BE2C (cell line): ENCODE measurements around the gene TMEM132D.

ENCODE experiments used
- DNase-seq: peaks from one replicate; pipeline ENCODE4 v3.0.0-alpha.2; 2020
- H3K27me3 ChIP-seq: fragments of 250-450 bp; sonication (Bioruptor Pico); 2 replicates; pipeline ENCODE4 v1.5.1; 2020; ENCODE audit warnings: mild to moderate bottlenecking
- H3K36me3 ChIP-seq: fragments of 250-450 bp; sonication (Bioruptor Pico); 2 replicates; pipeline ENCODE4 v1.5.1; 2020; ENCODE audit warnings: mild to moderate bottlenecking
- H3K4me1 ChIP-seq: fragments of 250-450 bp; sonication (Bioruptor Pico); 2 replicates; pipeline ENCODE4 v1.5.1; 2020
- H3K4me3 ChIP-seq: 2 replicates; pipeline ENCODE4 v1.5.1; 2011; ENCODE audit warnings: low read depth, low read length
- H3K9me3 ChIP-seq: fragments of 250-450 bp; sonication (Bioruptor Pico); 2 replicates; pipeline ENCODE4 v1.5.1; 2020
- TF ChIP-seq, protein P1 (sequence below): IDR thresholded peaks from 2 replicates; pipeline ENCODE4 v1.5.1; 2012; ENCODE audit warnings: mild to moderate bottlenecking, low read depth, low read length

TMEM132D gene

DNA sequence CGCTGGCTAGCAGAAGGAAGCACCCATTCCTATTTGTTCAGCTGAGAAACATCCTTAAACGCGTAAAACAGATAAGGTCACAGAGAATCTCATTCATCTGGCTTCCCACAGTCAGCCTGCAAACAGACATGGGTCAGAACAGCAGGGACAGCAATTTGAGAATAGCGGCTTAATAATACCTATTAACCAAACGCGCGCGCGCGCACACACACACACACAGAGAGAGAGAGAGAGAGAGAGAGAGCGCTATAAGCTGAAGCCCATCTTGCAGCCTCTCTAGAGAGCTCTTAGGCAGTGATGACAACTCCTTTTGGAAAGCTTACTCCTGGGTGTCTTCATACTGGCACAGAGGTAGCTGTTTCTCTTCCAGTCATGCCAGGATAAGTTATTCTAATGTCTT lies 26.4 kb downstream of the TMEM132D start:
- no peaks in the 10 kb centered on the region for H3K4me1 ChIP-seq
- H3K9me3 ChIP-seq, result no peaks in the 10 kb centered on the region
- no peaks in the 10 kb centered on the region for H3K36me3 ChIP-seq
- no peak for DNase-seq
- no peaks in the 10 kb centered on the region for H3K27me3 ChIP-seq
- TF ChIP-seq, protein P1, sequence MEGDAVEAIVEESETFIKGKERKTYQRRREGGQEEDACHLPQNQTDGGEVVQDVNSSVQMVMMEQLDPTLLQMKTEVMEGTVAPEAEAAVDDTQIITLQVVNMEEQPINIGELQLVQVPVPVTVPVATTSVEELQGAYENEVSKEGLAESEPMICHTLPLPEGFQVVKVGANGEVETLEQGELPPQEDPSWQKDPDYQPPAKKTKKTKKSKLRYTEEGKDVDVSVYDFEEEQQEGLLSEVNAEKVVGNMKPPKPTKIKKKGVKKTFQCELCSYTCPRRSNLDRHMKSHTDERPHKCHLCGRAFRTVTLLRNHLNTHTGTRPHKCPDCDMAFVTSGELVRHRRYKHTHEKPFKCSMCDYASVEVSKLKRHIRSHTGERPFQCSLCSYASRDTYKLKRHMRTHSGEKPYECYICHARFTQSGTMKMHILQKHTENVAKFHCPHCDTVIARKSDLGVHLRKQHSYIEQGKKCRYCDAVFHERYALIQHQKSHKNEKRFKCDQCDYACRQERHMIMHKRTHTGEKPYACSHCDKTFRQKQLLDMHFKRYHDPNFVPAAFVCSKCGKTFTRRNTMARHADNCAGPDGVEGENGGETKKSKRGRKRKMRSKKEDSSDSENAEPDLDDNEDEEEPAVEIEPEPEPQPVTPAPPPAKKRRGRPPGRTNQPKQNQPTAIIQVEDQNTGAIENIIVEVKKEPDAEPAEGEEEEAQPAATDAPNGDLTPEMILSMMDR, result no peak
- no peak overlapping the region for H3K4me3 ChIP-seq

DNA sequence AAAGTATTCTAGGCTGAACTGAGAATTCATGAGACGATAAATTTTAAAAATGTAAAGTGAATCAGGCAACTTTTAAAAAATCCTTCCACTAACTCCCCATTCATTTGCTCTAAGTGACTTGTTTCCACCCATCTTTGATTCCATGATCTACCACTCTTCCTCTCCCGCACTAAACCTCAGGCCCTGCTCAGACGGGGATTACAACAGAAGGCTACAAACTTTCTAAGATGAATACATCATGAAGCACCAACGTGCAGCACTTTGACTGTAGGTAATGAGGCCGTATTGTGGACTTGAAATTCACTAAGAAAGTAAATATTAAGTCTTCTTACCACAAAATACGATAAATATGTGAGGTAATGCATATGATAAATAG lies 30.0 kb downstream of the TMEM132D start:
- H3K27me3 ChIP-seq, result no peaks in the 10 kb centered on the region
- H3K4me1 ChIP-seq, result no peaks in the 10 kb centered on the region
- TF ChIP-seq, protein P1, result no peak
- H3K4me3 ChIP-seq, result no peak overlapping the region
- no peak for DNase-seq
- H3K9me3 ChIP-seq, result no peaks in the 10 kb centered on the region
- no peaks in the 10 kb centered on the region for H3K36me3 ChIP-seq

DNA sequence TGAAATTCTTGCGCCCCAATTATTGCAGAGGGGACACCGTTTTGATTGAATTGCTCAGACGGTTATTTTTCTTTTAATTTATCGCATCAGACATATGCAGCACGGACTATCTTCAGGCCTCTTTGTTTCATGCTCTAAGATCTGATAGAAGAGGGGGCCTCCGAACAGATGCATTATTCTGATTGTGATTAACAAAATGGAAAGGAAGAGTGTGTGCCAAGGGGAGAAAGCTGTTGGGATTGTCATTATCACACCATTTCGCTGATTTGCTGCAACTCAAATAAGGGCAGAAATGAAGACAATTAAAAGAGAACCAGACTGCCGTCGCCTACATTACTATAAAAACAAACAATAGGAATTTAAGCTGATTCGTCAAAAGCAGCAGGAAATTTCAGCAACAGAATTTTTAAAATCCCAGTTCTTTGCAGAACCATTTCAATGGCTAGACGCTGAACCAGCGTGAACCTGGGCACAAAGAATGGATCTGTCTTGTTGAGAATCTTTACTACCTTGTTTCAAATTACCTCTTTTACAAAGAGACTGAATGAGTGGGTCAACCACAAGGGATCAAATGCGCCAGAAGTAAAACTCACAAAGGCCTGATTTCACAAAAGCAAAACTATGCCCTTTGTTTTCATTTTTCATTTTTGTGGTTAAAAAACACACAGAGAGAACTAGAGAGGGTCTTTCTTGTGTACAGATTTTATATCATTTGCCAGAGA lies 30.6 kb downstream of the TMEM132D start:
- no peaks in the 10 kb centered on the region for H3K36me3 ChIP-seq
- no peak overlapping the region for H3K4me3 ChIP-seq
- TF ChIP-seq, protein P1, result no peak
- H3K9me3 ChIP-seq, result no peaks in the 10 kb centered on the region
- H3K27me3 ChIP-seq, result no peaks in the 10 kb centered on the region
- DNase-seq, result no peak
- no peaks in the 10 kb centered on the region for H3K4me1 ChIP-seq

DNA sequence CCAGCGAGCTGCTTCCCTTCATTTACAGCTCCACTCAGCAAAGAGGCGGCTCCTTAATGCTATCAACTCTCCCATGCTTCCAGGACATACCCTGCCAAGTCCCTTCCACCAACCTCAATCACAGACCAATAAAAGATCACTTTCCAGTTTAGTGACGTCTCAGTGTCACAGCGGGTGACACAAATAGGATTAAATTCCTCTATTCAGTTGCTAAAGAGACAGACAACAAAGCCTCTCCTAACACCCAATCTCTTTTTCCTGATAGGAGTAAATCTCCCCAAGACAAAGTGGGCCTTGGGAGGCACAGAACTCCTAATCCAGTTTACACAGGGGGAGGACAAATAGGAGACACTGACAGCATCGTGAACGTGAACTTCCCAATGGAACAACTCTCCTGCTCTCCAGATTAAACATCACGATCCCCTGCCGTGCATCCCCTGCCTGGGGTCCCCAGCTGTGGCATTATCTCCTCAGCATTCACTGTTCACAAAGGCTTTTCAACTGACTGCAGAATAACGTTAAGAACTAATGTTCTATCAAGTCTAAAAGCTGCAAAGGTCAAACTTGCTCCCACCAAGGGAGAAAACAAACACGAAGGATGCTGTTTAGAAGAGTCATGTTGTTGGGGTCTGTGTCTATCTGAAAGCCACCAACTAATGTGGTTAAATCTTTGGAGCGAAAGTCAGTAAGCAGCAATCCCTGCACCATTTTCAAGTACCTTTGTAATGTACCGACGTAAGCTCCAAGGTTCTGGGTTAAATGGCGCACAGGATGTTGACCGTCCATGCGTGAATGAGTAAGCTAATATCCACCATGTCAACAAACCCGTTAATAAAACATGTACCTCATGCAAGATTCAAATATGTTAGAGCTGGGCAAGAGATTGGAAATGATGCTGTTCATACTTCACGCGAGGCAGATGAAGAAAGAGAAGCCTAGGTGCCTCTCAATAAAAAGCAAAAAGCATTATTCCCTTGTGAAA lies 31.5 kb downstream of the TMEM132D start:
- TF ChIP-seq, protein P1, result no peak
- Histone ChIP-seq H3K4me3 (no peak overlapping the region), H3K36me3 (no peaks in the 10 kb centered on the region), H3K4me1 (no peaks in the 10 kb centered on the region), H3K9me3 (no peaks in the 10 kb centered on the region), H3K27me3 (no peaks in the 10 kb centered on the region)
- DNase-seq, result no peak

DNA sequence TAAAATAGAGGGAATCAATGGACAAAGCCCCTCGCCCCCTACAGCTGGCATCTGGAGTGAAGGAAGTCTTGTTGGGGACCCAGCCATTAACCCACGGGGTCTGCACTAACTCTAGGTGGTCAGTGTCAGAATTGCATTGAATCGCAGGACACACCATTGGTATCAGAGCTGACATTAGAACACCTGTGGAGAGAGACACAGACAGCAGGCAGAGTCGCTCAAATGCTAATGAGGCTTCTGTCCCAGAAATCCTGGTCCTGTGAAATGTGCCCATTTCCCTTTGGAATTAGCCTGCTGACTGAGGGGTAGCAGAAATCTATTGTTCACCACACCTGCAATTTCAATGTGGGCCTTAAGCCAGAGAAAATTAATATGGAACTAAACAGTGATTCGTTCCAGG lies 33.0 kb downstream of the TMEM132D start:
- TF ChIP-seq, protein P1, result no peak
- no peaks in the 10 kb centered on the region for H3K27me3 ChIP-seq
- H3K4me3 ChIP-seq, result no peak overlapping the region
- no peak for DNase-seq
- no peaks in the 10 kb centered on the region for H3K4me1 ChIP-seq
- no peaks in the 10 kb centered on the region for H3K9me3 ChIP-seq
- H3K36me3 ChIP-seq, result no peaks in the 10 kb centered on the region

DNA sequence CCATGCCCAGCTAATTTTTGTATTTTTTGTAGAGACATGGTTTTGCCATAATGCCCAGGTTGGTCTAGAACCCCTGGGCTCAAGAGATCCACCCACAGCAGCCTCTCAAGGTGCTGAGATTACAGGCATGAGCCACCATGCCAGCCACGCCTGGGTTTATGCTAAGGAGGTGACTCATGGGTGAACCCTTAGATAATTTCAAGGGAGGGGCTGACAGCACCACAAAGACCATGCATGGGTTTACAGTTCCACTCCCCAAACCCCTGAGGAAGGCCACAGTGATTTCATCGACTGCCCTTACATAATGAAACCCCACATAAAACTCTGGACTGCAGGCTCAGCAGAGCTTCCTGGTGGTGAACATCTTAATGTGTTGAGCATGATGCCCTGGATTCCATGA lies 33.7 kb downstream of the TMEM132D start:
- no peaks in the 10 kb centered on the region for H3K9me3 ChIP-seq
- no peaks in the 10 kb centered on the region for H3K27me3 ChIP-seq
- no peaks in the 10 kb centered on the region for H3K4me1 ChIP-seq
- TF ChIP-seq, protein P1, result no peak
- no peak overlapping the region for H3K4me3 ChIP-seq
- DNase-seq, result no peak
- H3K36me3 ChIP-seq, result no peaks in the 10 kb centered on the region
